ENCODE data around the gene LDHB. TPM values are rescaled to one million over a fixed set of nuclear protein-coding genes. Genes with fewer than 3 reads are reported as not detected.

The LDHB gene
- polyA plus RNA-seq, 1 of the 3 experiments (the other 2 are of a cell fraction): 469 TPM

- Histone ChIP-seq H3K9ac (no peak overlapping the region), H4K20me1 (ENCODE audit: insufficient read depth) (no peaks in the 10 kb centered on the region), H3F3A (replicated peaks; ENCODE audit: insufficient read depth) (no peaks in the 10 kb centered on the region), H3K9me2 (no peaks in the 10 kb centered on the region), H2AFZ (ENCODE audit: low read depth) (no peak overlapping the region), H3K4me1 (ENCODE audit: control insufficient read depth in 1 of 2, insufficient read depth in 2 of 2, low read depth in 1 of 2, low read length in 1 of 2) (no peaks in the 10 kb centered on the region; a peak in 1 of 4 replicates), H3K4me2 (no peak overlapping the region), H3K27me3 (ENCODE audit: insufficient read depth) (peaks cover 8% of the 10 kb centered on the region; the same call in 1 of the 2 replicates), H3K79me2 (ENCODE audit: insufficient read depth) (no peaks in the 10 kb centered on the region), H3K36me3 (replicated peaks in 1 of 2; ENCODE audit: control insufficient read depth in 1 of 2, insufficient read depth in 2 of 2, low read length in 1 of 2) (no peaks in the 10 kb centered on the region), H3K27ac (ENCODE audit: low read depth in 2 of 2, low read length in 1 of 2) (no peak overlapping the region), H3K9me3 (no peaks in the 10 kb centered on the region), H3K4me3 (ENCODE audit: low read depth in 2 of 2, low read length in 1 of 2) (no peak overlapping the region)
- TF ChIP-seq RXRA (IDR thresholded peaks at IDR 0.05; ENCODE audit: borderline replicate concordance, low read depth) (no peak), RAD21 (IDR thresholded peaks at IDR 0.05; ENCODE audit: low read length) (no peak), CHD2 (IDR thresholded peaks at IDR 0.05; ENCODE audit: low read length, partially characterized antibody) (no peak), MEF2A (IDR thresholded peaks at IDR 0.05; ENCODE audit: borderline replicate concordance, low read depth) (no peak), FOXJ3 (CRISPR knock-in tag; IDR thresholded peaks at IDR 0.05) (no peak), RCOR1 (IDR thresholded peaks at IDR 0.05; ENCODE audit: low read length) (no peak), NRF1 (IDR thresholded peaks at IDR 0.05; ENCODE audit: low read depth, low read length) (no peak), ZBTB33 (IDR thresholded peaks at IDR 0.05; ENCODE audit: borderline replicate concordance, low read depth) (no peak), SIN3A (IDR thresholded peaks at IDR 0.05; ENCODE audit: borderline replicate concordance, low read depth, low read length) (no peak), GABPA (IDR thresholded peaks at IDR 0.05; ENCODE audit: low read depth) (no peak), CTCF (IDR thresholded peaks at IDR 0.05) (no peak), TEAD4 (IDR thresholded peaks at IDR 0.05; ENCODE audit: borderline replicate concordance, insufficient read depth) (no peak), PBX3 (IDR thresholded peaks at IDR 0.05) (no peak)
- CTCF ChIA-PET: interaction anchor here (0.6 to 6.1 kb wide), 7 partner anchors 9 to 318 kb away, joined by 3 to 143 read pairs (median 13); partner anchors contain the start of gene KCNJ8
- POLR2A ChIA-PET: no interaction called here
- DNase-seq: no peak
Observed at GRCh38 chr12:21699851-21700250, 42.2 kb upstream of the LDHB start.

Data from SK-N-SH (cell line).